Panc1 (cell line): Measurements from ENCODE around the gene COIL. TPM values are rescaled to one million over a fixed set of nuclear protein-coding genes. Genes with fewer than 3 reads are reported as not detected.
A peak's percentile ranks its signal among the peaks of the same experiment; 100 is the strongest.

Source experiments
- ATAC-seq: fragments of 200-7000 bp; cut with Tn5 transposase; 2 replicates; pipeline ENCODE4 v1.9.1; 2020; ENCODE audit warnings: mild to moderate bottlenecking, moderate library complexity
- BruUV-seq: library from RNA; stranded (reverse); fragments of 400-500 nt; replicated peaks from 2 replicates; lab custom pipeline; 2021; lab: Mats Ljungman, UMichigan
- CTCF ChIA-PET: fragments of 300-600 bp; sonication (Branson Sonifier 250); formaldehyde crosslinking; loops from one replicate; lab custom pipeline; 2022; ENCODE audit warnings: antibody characterized with exemption; lab: Charles Lee
- POLR2A ChIA-PET: fragments of 300-600 bp; sonication (Branson Sonifier 250); formaldehyde crosslinking; loops from one replicate; lab custom pipeline; 2022; ENCODE audit warnings: antibody characterized with exemption; lab: Charles Lee
- DNase-seq: peaks from one replicate; pipeline ENCODE4 v3.0.0-alpha.2; 2010; ENCODE audit warnings: low read depth, low spot score
- H3K27ac ChIP-seq: 2 replicates; pipeline ENCODE4 v1.5.1; 2011; ENCODE audit warnings: mild to moderate bottlenecking, low read length, inconsistent platforms
- H3K27me3 ChIP-seq: fragments of 200-500 bp; sonication (Bioruptor generic); 2 replicates; pipeline ENCODE4 v1.6.0; 2014; ENCODE audit warnings: low read length, inconsistent platforms; ENCODE audit not compliant: control insufficient read depth, insufficient read depth
- H3K36me3 ChIP-seq: fragments of 200-500 bp; sonication (Bioruptor generic); 2 replicates; pipeline ENCODE4 v1.5.1; 2014; ENCODE audit warnings: inconsistent platforms, mild to moderate bottlenecking, low read length, moderate library complexity; ENCODE audit not compliant: control insufficient read depth, insufficient read depth
- H3K4me1 ChIP-seq: 2 replicates; pipeline ENCODE4 v1.5.1; 2011; ENCODE audit warnings: inconsistent platforms, mild to moderate bottlenecking, low read length, moderate library complexity; ENCODE audit not compliant: control insufficient read depth, insufficient read depth
- H3K4me3 ChIP-seq, 2 experiments: 2 replicates each; pipeline ENCODE4 v1.5.1; 2011 to 2012; ENCODE audit warnings: low read depth in 2 of 2, low read length in 2 of 2, mild to moderate bottlenecking in 2 of 2, inconsistent platforms in 1 of 2, moderate library complexity in 1 of 2
- H3K9me3 ChIP-seq: fragments of 200-500 bp; sonication (Bioruptor generic); 2 replicates; pipeline ENCODE4 v1.5.1; 2014; ENCODE audit warnings: low read depth, mild to moderate bottlenecking, inconsistent platforms, low read length, moderate library complexity; ENCODE audit not compliant: control insufficient read depth, insufficient read depth
- CTCF ChIP-seq: fragments of 450-650 bp; IDR thresholded peaks from 2 replicates; pipeline ENCODE4 v1.5.1; 2017; ENCODE audit warnings: mild to moderate bottlenecking
- POLR2AphosphoS5 ChIP-seq: IDR thresholded peaks from 2 replicates; pipeline ENCODE4 v1.6.1; 2012; ENCODE audit warnings: mild to moderate bottlenecking, low read depth, low read length, moderate library complexity
- SIN3A ChIP-seq: IDR thresholded peaks from 2 replicates; pipeline ENCODE4 v1.6.1; 2012; ENCODE audit warnings: low read depth, mild to moderate bottlenecking, low read length, moderate library complexity, borderline replicate concordance; ENCODE audit not compliant: insufficient read depth
- TCF7L2 ChIP-seq: IDR thresholded peaks from 2 replicates; pipeline ENCODE4 v1.6.1; 2011; ENCODE audit warnings: mild to moderate bottlenecking, low read depth, low read length, inconsistent platforms
- in situ Hi-C: cut with HindIII; loops from 2 replicates; pipeline ENCODE4 v1.10.0; 2016; ENCODE audit warnings: low sequenced_read_pairs, low pct_unique_long_range_greater_than_20kb
- intact Hi-C: fragments of 100-400 bp; cut with micrococcal nuclease; formaldehyde crosslinking; loops from one replicate; pipeline ENCODE4 v1.10.0; 2022; ENCODE audit not compliant: unreplicated experiment
- total RNA-seq: library from RNA; stranded (reverse); gene quantifications from one replicate; pipeline ENCODE4 v1.2.1, GENCODE V29; 2021; ENCODE audit not compliant: unreplicated experiment
- TF ChIP-seq, protein P1 (sequence below), 2 experiments: IDR thresholded peaks; 2 replicates each; pipeline ENCODE4 v1.6.1; 2011 to 2012; ENCODE audit warnings: low read depth in 2 of 2, control low read depth in 1 of 2, low read length in 1 of 2, mild to moderate bottlenecking in 1 of 2, moderate library complexity in 1 of 2; ENCODE audit not compliant: insufficient read depth in 1 of 2

Gene COIL
- total RNA-seq, 1 experiment from 2014 or later, result 32.9 TPM

DNA sequence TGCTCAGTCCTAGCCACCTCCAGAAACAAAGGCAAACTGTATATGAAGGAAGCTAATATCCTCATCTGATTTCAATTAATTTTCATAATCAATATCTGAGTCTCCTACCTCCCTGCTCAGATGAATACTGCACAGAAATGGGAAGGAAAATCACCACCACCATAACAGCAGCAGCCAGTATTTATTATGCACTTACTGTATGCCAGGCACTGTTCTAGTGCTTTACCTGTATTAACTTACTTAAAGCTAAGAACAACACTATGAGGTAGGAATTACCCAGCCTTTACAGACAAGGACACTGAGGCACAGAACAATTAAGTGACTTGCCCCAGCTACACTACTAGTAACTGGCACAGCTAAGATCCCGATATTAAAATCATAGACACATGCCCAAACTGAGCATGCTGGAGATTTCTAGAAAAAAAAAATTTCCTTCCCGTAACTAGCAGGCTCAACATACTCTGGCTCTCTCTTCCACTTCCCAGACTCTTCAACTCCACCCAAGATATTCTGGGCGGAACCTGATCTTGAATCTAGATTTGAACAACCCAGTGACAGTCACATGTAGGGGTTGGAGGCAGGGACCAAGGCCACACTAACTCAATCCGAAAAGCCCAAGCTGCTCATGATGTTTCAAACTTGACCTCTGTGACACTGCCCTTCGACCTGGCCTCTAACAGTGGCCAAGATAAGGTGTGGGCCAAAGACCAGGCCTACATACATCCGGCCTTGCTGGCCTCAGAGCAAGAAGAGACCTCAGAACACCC is 50.9 kb downstream of the COIL start:
- peak overlapping the region; percentile 55 for H3K27ac ChIP-seq
- peaks cover 18% of the 10 kb centered on the region for H3K36me3 ChIP-seq
- ATAC-seq (no peak), DNase-seq (no peak)
- peak overlapping the region; percentile 8 to 34; a peak in 3 of 4 replicates for H3K4me3 ChIP-seq
- intact Hi-C loops (loop anchor here (5.0 kb wide), 1 partner anchor 32 kb away; no protein-coding TSS in a partner anchor), in situ Hi-C loops (no loop called here)
- H3K4me1 ChIP-seq, result peaks cover 10% of the 10 kb centered on the region
- TF ChIP-seq SIN3A, result no peak
- no peak for TF ChIP-seq CTCF
- TF ChIP-seq POLR2AphosphoS5, result no peak
- TF ChIP-seq, protein P1, sequence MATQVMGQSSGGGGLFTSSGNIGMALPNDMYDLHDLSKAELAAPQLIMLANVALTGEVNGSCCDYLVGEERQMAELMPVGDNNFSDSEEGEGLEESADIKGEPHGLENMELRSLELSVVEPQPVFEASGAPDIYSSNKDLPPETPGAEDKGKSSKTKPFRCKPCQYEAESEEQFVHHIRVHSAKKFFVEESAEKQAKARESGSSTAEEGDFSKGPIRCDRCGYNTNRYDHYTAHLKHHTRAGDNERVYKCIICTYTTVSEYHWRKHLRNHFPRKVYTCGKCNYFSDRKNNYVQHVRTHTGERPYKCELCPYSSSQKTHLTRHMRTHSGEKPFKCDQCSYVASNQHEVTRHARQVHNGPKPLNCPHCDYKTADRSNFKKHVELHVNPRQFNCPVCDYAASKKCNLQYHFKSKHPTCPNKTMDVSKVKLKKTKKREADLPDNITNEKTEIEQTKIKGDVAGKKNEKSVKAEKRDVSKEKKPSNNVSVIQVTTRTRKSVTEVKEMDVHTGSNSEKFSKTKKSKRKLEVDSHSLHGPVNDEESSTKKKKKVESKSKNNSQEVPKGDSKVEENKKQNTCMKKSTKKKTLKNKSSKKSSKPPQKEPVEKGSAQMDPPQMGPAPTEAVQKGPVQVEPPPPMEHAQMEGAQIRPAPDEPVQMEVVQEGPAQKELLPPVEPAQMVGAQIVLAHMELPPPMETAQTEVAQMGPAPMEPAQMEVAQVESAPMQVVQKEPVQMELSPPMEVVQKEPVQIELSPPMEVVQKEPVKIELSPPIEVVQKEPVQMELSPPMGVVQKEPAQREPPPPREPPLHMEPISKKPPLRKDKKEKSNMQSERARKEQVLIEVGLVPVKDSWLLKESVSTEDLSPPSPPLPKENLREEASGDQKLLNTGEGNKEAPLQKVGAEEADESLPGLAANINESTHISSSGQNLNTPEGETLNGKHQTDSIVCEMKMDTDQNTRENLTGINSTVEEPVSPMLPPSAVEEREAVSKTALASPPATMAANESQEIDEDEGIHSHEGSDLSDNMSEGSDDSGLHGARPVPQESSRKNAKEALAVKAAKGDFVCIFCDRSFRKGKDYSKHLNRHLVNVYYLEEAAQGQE (IDR thresholded peaks at IDR 0.05; ENCODE audit: insufficient read depth in 1 of 2, low read depth in 2 of 2, low read length in 1 of 2), result no peak
- no peak for TF ChIP-seq TCF7L2
- BruUV-seq, result no TSS peak
- no peaks in the 10 kb centered on the region for H3K9me3 ChIP-seq
- POLR2A ChIA-PET, result interaction anchor here (0.5 kb wide), 1 partner anchor 54 kb away, joined by 11 read pairs; no protein-coding TSS in a partner anchor
- CTCF ChIA-PET, result no interaction called here
- H3K27me3 ChIP-seq, result no peaks in the 10 kb centered on the region

DNA sequence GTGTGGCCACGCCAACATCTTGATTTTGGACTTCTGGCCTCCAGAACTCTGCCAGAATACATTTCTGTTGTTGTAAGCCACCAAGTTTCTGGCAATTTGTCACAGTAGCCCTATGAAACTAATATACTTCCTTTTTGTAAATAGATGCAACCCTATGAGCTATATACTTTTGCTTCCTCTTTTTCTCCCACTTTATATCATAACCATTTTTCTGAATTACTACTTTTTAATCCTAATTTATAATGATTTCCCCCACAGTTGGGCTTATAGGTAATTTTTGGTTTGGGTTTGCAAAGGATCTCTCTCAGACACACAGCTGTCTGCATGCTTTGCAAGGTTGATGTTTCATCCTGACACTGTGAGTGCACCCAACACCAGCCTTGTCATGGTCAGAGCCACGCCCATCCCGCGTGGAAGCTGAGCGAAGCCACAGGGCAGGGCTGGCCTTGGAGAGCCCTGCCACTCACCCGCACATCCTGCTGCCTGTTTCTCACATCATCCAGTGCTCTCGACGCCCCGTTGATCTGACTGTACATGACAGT is 52.8 kb downstream of the COIL start:
- ChIA-PET CTCF (no interaction called here), POLR2A (no interaction called here)
- intact Hi-C loops, result loop anchor here (5.0 kb wide), 1 partner anchor 34 kb away; no protein-coding TSS in a partner anchor
- Histone ChIP-seq H3K9me3 (no peaks in the 10 kb centered on the region), H3K27ac (no peak overlapping the region), H3K4me3 (no peak overlapping the region), H3K36me3 (peaks cover 31% of the 10 kb centered on the region), H3K4me1 (peaks cover 10% of the 10 kb centered on the region), H3K27me3 (no peaks in the 10 kb centered on the region)
- TF ChIP-seq, protein P1 (IDR thresholded peaks at IDR 0.05; ENCODE audit: insufficient read depth in 1 of 2, low read depth in 2 of 2, low read length in 1 of 2), result no peak
- no peak for TF ChIP-seq TCF7L2
- no peak for TF ChIP-seq POLR2AphosphoS5
- no peak for TF ChIP-seq CTCF
- no peak for TF ChIP-seq SIN3A
- DNase-seq (no peak), ATAC-seq (no peak)
- BruUV-seq, result no TSS peak
- in situ Hi-C loops, result no loop called here
